Activated CD8-positive, alpha-beta T cell treated with anti-CD3 and anti-CD28 coated beads for 36 hours (primary cell): ENCODE data around the gene HSPA12B. TPM values are rescaled to one million over a fixed set of nuclear protein-coding genes. Genes with fewer than 3 reads are reported as not detected.

Experiments
- ATAC-seq: fragments of 200-7000 bp; cut with Tn5 transposase; one replicate; pipeline ENCODE4 v1.10.0; 2021; ENCODE audit warnings: mild to moderate bottlenecking, moderate library complexity
- CTCF ChIA-PET: fragments of 350-600 bp; sonication (Branson Sonifier 250); formaldehyde crosslinking; loops from one replicate; lab custom pipeline; 2021; ENCODE audit warnings: antibody characterized with exemption; lab: Charles Lee
- POLR2A ChIA-PET: fragments of 350-600 bp; sonication (Branson Sonifier 250); formaldehyde crosslinking; loops from one replicate; lab custom pipeline; 2021; ENCODE audit warnings: antibody characterized with exemption; lab: Charles Lee
- DNase-seq: peaks from one replicate; pipeline ENCODE4 v3.0.0-alpha.2; 2020
- H3K27ac Mint-ChIP-seq: one replicate; pipeline ENCODE4 v1.8.0; 2021; ENCODE audit warnings: mild to moderate bottlenecking, mixed read lengths
- H3K27me3 Mint-ChIP-seq: one replicate; pipeline ENCODE4 v1.8.0; 2021; ENCODE audit warnings: mixed read lengths
- H3K36me3 Mint-ChIP-seq: one replicate; pipeline ENCODE4 v1.8.0; 2021; ENCODE audit warnings: low read depth, mixed read lengths
- H3K4me1 Mint-ChIP-seq: one replicate; pipeline ENCODE4 v1.8.0; 2021; ENCODE audit warnings: low read depth, mixed read lengths
- H3K4me3 Mint-ChIP-seq: one replicate; pipeline ENCODE4 v1.8.0; 2021; ENCODE audit warnings: mild to moderate bottlenecking, moderate library complexity, mixed read lengths
- H3K9me3 Mint-ChIP-seq: one replicate; pipeline ENCODE4 v1.8.0; 2021; ENCODE audit warnings: mixed read lengths
- intact Hi-C: fragments of 100-400 bp; cut with micrococcal nuclease; formaldehyde crosslinking; loops from one replicate; pipeline ENCODE4 v1.10.0; 2022
- total RNA-seq, 2 experiments: library from RNA; stranded (reverse); gene quantifications; one replicate each; pipeline ENCODE4 v1.2.3, GENCODE V29; 2021
- TF ChIP-seq, protein P1 (sequence below): fragments of 200-600 bp; IDR thresholded peaks from one replicate; pipeline ENCODE4 v1.8.0; 2022; ENCODE audit warnings: antibody characterized with exemption, mild to moderate bottlenecking

HSPA12B gene
- total RNA-seq, 2 experiments from 2014 or later: not detected

DNA sequence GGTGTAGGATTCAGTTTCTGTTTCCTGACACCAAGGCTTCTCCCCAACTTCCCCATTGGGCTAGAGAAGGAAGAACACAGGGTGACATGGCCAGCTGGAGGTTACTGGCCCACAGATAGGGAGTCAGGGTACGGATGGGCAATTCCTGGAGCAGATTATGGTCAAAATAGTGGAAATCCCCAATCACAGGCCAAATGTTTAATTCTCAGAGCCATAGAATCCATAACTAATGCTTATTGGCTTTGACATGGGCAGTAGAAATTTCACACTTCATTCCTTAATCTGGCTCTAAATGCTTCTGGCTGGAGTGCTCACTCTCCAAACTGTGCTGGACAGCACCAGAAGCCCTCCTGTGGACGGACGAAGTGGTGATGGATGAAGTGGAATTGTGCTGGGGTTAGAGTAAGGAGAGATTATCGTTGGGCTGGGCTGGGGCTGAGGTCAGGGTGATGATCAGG, 21.0 kb upstream of the HSPA12B start:
- H3K27me3 Mint-ChIP-seq: peaks cover 1% of the 10 kb centered on the region
- H3K4me1 Mint-ChIP-seq: no peaks in the 10 kb centered on the region
- ATAC-seq: no peak
- TF ChIP-seq, protein P1, sequence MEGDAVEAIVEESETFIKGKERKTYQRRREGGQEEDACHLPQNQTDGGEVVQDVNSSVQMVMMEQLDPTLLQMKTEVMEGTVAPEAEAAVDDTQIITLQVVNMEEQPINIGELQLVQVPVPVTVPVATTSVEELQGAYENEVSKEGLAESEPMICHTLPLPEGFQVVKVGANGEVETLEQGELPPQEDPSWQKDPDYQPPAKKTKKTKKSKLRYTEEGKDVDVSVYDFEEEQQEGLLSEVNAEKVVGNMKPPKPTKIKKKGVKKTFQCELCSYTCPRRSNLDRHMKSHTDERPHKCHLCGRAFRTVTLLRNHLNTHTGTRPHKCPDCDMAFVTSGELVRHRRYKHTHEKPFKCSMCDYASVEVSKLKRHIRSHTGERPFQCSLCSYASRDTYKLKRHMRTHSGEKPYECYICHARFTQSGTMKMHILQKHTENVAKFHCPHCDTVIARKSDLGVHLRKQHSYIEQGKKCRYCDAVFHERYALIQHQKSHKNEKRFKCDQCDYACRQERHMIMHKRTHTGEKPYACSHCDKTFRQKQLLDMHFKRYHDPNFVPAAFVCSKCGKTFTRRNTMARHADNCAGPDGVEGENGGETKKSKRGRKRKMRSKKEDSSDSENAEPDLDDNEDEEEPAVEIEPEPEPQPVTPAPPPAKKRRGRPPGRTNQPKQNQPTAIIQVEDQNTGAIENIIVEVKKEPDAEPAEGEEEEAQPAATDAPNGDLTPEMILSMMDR: no peak
- ChIA-PET CTCF (interaction anchor here (0.6 to 5.7 kb wide), 55 partner anchors 8 to 489 kb away, joined by 3 to 79 read pairs (median 5); partner anchors contain the start of genes ADISSP and ATRN), POLR2A (interaction anchor here (0.6 kb wide), 1 partner anchor 492 kb away, joined by 3 read pairs; no protein-coding TSS in a partner anchor)
- intact Hi-C loops: loop anchor here (5.0 kb wide), 1 partner anchor 34 kb away; no protein-coding TSS in a partner anchor
- no peak overlapping the region for H3K27ac Mint-ChIP-seq
- H3K9me3 Mint-ChIP-seq: no peaks in the 10 kb centered on the region
- H3K4me3 Mint-ChIP-seq: no peak overlapping the region
- DNase-seq: no peak
- H3K36me3 Mint-ChIP-seq: no peaks in the 10 kb centered on the region

DNA sequence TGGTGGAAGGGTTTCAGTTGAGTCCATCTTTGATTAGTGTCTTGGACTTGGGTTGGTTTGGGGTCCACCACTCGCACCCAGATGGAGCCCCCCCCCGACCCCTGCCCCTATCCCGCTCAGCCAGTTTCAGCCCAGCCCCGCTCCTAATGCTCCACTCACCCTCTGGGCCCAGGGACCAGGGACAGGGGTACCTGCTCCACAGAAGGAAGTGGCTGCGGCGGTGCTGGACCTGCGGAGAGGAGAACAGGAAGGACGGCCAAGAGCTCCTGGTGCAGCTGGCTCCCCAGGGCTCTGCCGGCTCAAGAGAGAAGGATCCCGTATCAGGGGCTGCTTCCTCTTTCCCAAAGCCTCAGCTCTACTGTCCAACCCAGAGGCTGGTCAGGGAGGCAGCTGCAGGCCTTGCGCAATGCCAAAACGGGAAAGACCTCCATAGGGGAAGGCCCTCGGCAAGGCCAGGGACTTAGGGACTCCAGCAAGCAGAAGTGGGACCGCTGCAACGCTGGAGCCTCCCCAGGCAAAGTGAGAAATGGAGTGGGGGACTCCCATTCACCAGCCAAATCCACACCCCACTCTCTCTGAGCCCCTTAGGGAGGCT, 20.1 kb upstream of the HSPA12B start, which contains the start of gene SIGLEC1:
SIGLEC1 (minus strand) TSS at position 322 of the 595 bp plus-strand sequence. CDS start 5,472 bp downstream, outside the sequence.
- intact Hi-C loops: loop anchor here (5.0 kb wide), 1 partner anchor 35 kb away; no protein-coding TSS in a partner anchor
- TF ChIP-seq, protein P1: no peak
- H3K36me3 Mint-ChIP-seq: no peaks in the 10 kb centered on the region
- DNase-seq: no peak
- ChIA-PET CTCF (interaction anchor here (0.7 to 1.3 kb wide), 2 partner anchors 8 to 36 kb away, joined by 4 read pairs; no protein-coding TSS in a partner anchor), POLR2A (no interaction called here)
- no peaks in the 10 kb centered on the region for H3K4me1 Mint-ChIP-seq
- H3K9me3 Mint-ChIP-seq: no peaks in the 10 kb centered on the region
- no peak within 1 kb of the TSS for H3K4me3 Mint-ChIP-seq
- peaks cover 1% of the 10 kb centered on the region for H3K27me3 Mint-ChIP-seq
- no peak within 1 kb of the TSS for H3K27ac Mint-ChIP-seq
- ATAC-seq: no peak

- ChIA-PET POLR2A (no interaction called here), CTCF (interaction anchor here (1.0 kb wide), 1 partner anchor 37 kb away, joined by 7 read pairs; no protein-coding TSS in a partner anchor)
- Mint-ChIP-seq H3K27me3 (peaks cover 4% of the 10 kb centered on the region), H3K36me3 (no peaks in the 10 kb centered on the region), H3K4me3 (no peak overlapping the region), H3K9me3 (no peaks in the 10 kb centered on the region), H3K27ac (no peak overlapping the region), H3K4me1 (no peaks in the 10 kb centered on the region)
- no peak for ATAC-seq
- no peak for DNase-seq
- intact Hi-C loops: loop anchor here (5.0 kb wide), 1 partner anchor 37 kb away; no protein-coding TSS in a partner anchor
- TF ChIP-seq, protein P1: no peak
These were observed 18.4 kb upstream of the HSPA12B start for GRCh38 chr20:3714092-3714491.

DNA sequence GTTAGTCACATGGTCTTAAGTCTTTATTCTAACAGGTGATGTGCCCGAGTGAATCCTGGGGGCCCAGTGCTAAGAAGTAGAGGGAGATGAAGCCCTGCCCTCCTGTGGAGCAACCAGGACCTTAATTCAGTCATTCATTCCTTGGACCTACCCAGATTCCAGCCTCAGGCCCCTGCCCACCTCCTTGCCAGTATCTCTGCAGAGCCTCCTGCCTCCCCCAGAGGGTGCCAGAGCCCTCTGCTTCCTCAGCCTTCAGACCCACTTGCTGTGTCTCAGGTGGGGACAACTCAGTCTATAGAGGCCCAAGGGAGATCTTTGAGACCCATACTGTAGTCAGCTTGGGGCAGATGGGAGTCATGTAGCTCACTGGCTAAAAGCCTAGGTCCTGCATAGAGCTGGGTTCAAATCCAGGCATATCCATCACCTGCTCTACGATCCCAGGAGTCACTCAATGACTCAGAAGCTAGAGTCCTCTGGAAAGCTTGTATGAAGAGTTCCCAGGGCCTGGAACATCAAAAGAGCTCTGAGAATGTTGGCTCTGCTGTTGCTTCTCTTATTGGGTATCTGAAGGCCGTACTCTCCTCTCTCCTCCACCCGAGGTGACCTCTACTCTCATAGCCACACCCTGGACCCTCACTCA, 16.2 kb upstream of the HSPA12B start:
- CTCF ChIA-PET: interaction anchor here (0.7 to 2.0 kb wide), 9 partner anchors 9 to 369 kb away, joined by 3 to 12 read pairs (median 4); partner anchors contain the start of gene AP5S1
- peak; percentile 89 for ATAC-seq
- intact Hi-C loops: no loop called here
- TF ChIP-seq, protein P1: peak; percentile 58
- DNase-seq: peak; percentile 46
- Mint-ChIP-seq H3K27me3 (peaks cover 8% of the 10 kb centered on the region), H3K4me1 (peaks cover 7% of the 10 kb centered on the region), H3K27ac (no peak overlapping the region), H3K4me3 (no peak overlapping the region), H3K9me3 (no peaks in the 10 kb centered on the region), H3K36me3 (no peaks in the 10 kb centered on the region)
- POLR2A ChIA-PET: no interaction called here
